Aortic smooth muscle cell (primary cell): ENCODE data around the gene RBM4B. TPM values are rescaled to one million over a fixed set of nuclear protein-coding genes. Genes with fewer than 3 reads are reported as not detected.

Source experiments
- total RNA-seq: library from RNA; depleted of rRNA; stranded (reverse); fragments of >200 nt; gene quantifications from 2 replicates; pipeline ENCODE4 v1.2.3, GENCODE V29; 2014

Gene RBM4B
- total RNA-seq: 25.1 and 28.4 TPM in 2 replicates

DNA sequence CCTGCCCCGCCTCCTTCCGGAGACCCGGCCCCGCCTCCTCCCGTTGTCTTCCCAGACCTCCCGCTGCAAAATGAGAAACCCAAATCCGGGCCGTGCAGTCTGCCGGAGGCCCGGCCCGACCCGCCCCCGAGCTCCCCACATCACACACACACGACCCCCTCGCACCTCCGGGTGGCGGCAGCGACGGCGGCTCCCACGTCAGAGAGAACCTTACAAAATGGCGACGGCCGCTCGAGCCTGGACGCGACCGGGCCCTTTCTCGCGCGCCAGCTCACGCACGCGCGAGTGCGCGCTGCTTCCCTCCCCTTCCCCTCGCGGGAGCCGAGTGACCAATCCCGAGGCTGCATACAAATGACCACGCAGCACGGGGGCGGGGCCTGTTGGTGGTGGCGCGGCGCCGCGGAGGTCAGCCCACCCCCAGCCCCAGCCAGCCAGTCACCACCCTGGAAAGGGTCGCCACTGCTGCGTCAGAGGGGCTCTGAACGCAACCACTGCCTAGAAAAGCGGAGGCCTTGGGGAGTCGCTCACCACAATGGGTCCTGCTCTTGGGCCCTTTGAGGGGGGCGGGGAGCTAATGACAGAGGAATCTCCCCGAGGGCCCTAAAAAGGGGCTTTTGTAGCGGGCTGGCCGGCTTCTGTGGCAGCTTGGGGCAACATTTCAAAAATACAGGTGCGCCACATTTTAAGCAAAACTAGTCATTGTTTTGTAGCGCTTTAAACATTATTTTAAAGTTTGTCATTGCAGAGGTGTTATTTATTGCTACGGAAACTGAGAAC, at the start of gene RBM4B:
Gene RBM4B (minus strand): TSS at position 289 of the 777 bp plus-strand sequence. CDS start 808 bp downstream, outside the sequence.

DNA sequence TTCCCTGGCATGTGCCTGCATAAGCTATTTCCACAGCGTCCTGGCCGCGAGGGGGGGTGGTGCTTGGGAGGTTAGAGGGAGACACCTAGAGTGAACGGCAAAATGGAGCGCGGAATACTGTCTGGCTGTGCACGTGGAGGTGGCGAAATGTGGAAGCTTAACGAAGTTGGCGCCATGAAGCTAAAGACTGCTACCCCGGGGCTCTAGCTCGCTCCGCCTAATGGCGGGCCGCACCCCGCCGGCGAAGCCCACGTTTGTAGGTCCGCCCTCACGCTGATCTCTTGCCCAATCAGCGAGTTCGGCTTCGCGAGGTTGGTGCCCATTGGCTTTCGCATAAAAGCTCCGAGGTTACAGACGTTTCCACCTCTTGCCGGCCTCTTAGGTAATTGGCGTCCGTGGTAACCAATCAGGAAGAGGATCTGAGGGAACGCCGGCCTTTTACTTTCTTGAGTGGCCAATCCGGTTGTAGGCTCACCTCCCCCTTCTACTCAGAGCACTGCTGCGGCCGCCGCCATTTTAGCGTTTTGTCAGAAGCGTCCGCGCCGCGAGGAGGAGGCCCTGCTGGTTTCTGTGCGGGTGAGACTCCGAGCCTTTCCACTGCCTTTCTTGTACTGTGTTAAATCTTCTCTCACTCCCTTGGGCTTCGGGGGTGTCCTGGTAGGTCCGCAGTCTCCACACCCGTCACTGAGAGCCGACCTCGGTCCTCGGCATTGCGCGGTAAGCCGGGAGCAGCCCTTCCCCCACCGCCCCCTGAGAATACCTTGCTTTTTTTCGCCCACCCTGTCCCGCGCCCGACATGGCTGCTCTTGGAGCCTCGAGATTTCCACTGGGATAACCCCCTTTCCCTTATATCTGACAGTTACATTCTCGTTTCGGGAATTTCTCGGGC, 39.3 kb downstream of the RBM4B start, which contains the start of gene RBM4:
Gene RBM4 (plus strand): TSS at position 527 of the 889 bp plus-strand sequence. CDS start 1,009 bp downstream, outside the sequence.

GRCh38 chr11:66616379-66617154, 61.1 kb downstream of the RBM4B start, which contains the start of gene RBM14:
RBM14 (plus strand) TSS chr11:66616630; CDS start chr11:66616721, 91 bp downstream.

Other genes with a start within 250 kb of the RBM4B start
- gene MRPL11, start 239.0 kb downstream of the RBM4B start, total RNA-seq: 32.0 and 32.1 TPM in 2 replicates
- 11.1 TPM in 2 replicates for gene PELI3, start 211.0 kb downstream of the RBM4B start, total RNA-seq
- gene DPP3, start 197.5 kb downstream of the RBM4B start, total RNA-seq: 41.3 and 58.4 TPM in 2 replicates
- gene BBS1, start 167.3 kb downstream of the RBM4B start, total RNA-seq: 25.4 and 28.5 TPM in 2 replicates
- gene ZDHHC24, start 131.8 kb downstream of the RBM4B start, total RNA-seq: 8.8 and 10.6 TPM in 2 replicates
- gene ACTN3, start 131.0 kb downstream of the RBM4B start, total RNA-seq: 0.06 TPM in 1 of 2 replicates, not detected in the other
- 8.1 and 8.6 TPM in 2 replicates for gene CTSF, start 109.3 kb downstream of the RBM4B start, total RNA-seq
- gene CCDC87, start 84.8 kb downstream of the RBM4B start, total RNA-seq: 0.26 and 0.44 TPM in 2 replicates
- 43.0 and 60.5 TPM in 2 replicates for gene CCS, start 84.7 kb downstream of the RBM4B start, total RNA-seq
- gene RBM14, start 61.3 kb downstream of the RBM4B start, total RNA-seq: 21.4 and 24.4 TPM in 2 replicates
- 110 and 124 TPM in 2 replicates for gene RBM4, start 39.2 kb downstream of the RBM4B start, total RNA-seq
- gene SPTBN2, start 51.3 kb upstream of the RBM4B start, total RNA-seq: 1.2 and 3.2 TPM in 2 replicates
- 8.9 and 9.5 TPM in 2 replicates for gene RCE1, start 165.6 kb upstream of the RBM4B start, total RNA-seq
- gene LRFN4, start 179.2 kb upstream of the RBM4B start, total RNA-seq: 13.1 and 20.1 TPM in 2 replicates